Fibroblast of villous mesenchyme (primary cell): ENCODE data around the gene CNOT4. TPM values are rescaled to one million over a fixed set of nuclear protein-coding genes. Genes with fewer than 3 reads are reported as not detected.
"Not testable (repeated sequence)": the region's sequence is repeated elsewhere in the genome, so short reads cannot be mapped to it uniquely, and the experiment has no call there.

Experiments used
- DNase-seq: peaks from one replicate; pipeline ENCODE4 v3.0.0-alpha.2; 2010; ENCODE audit warnings: low read depth
- H3K4me3 ChIP-seq: 2 replicates; pipeline ENCODE4 v1.5.1; 2011; ENCODE audit warnings: low read depth, mild to moderate bottlenecking, low read length
- CTCF ChIP-seq: IDR thresholded peaks from 2 replicates; pipeline ENCODE4 v1.5.1; 2012; ENCODE audit warnings: low read depth, mild to moderate bottlenecking, low read length; ENCODE audit not compliant: insufficient read depth
- total RNA-seq: library from RNA; depleted of rRNA; stranded (reverse); fragments of >200 nt; gene quantifications from 2 replicates; pipeline ENCODE4 v1.2.3, GENCODE V29; 2012

CNOT4 gene
- total RNA-seq, 1 donor = 16.4 TPM

- DNase-seq = peak; percentile 11
- TF ChIP-seq CTCF = no peak
- H3K4me3 ChIP-seq = no peak overlapping the region
Measured at GRCh38 chr7:135459951-135460567, 49.8 kb downstream of the CNOT4 start.

GRCh38 chr7:135459076-135459475, 50.8 kb downstream of the CNOT4 start:
- no peak for TF ChIP-seq CTCF
- DNase-seq = no peak
- H3K4me3 ChIP-seq = no peak overlapping the region

GRCh38 chr7:135454060-135454459, 55.8 kb downstream of the CNOT4 start:
- TF ChIP-seq CTCF = no peak
- DNase-seq = no peak
- no peak overlapping the region for H3K4me3 ChIP-seq

- TF ChIP-seq CTCF = no peak
- DNase-seq = no peak
- H3K4me3 ChIP-seq = no peak overlapping the region
Measured at GRCh38 chr7:135449436-135449835, 60.5 kb downstream of the CNOT4 start.

- H3K4me3 ChIP-seq = no peak overlapping the region
- TF ChIP-seq CTCF = no peak
- no peak for DNase-seq
Measured at GRCh38 chr7:135448753-135449152, 61.1 kb downstream of the CNOT4 start.

GRCh38 chr7:135447748-135448147, 62.2 kb downstream of the CNOT4 start:
- TF ChIP-seq CTCF = no peak
- no peak for DNase-seq
- no peak overlapping the region for H3K4me3 ChIP-seq

- H3K4me3 ChIP-seq = no peak overlapping the region
- no peak for TF ChIP-seq CTCF
- DNase-seq = no peak
Measured at GRCh38 chr7:135445690-135446089, 64.2 kb downstream of the CNOT4 start.

- DNase-seq, H3K4me3 ChIP-seq: not testable (repeated sequence)
Measured at GRCh38 chr7:135445266-135445665, 64.6 kb downstream of the CNOT4 start.
